KG1 (cell line): ENCODE measurements around the gene AFF2.
"Not testable (repeated sequence)": the region's sequence is repeated elsewhere in the genome, so short reads cannot be mapped to it uniquely, and the experiment has no call there.

Experiments
- DNase-seq: peaks from one replicate; lab custom pipeline; 2025; lab: John Stamatoyannopoulos, UW

AFF2 gene

DNA sequence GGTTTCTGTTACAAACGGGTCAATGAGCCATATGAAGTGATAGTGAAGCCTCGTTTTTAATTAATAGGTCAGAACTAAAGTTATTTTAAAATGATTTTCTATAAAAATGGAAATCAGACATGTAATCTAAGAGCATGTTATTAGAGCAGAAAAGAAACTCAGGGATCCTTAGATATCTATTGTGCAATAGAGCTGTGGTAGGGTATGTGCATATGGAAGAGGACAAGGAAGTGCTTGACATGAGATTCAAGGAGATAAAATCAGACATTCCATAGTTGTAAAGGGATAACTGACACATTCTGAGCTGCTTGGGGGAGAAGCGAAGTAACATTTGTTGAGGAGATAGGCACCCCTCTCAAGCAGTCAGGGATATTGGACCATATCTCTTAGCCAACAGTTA is 143.0 kb downstream of the AFF2 start:
- no peak for DNase-seq

DNA sequence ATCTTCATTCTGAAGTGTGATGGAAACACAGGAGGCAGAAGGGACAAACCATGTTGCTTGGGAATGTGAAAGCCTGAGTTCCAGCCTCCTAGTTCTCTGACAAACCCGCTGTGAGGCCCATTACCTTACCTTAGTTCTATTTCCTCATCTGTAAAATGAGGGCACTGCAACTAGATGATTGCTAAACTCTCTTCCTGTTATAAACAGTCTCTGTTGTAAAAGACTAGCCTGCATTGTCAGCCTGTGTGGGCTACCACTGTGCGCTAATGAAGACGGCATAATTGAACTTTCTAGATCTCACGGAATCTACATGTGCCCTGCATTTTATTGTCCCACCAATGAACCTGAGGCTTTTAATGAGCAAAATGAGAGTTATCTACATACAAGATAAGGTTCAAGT is 147.2 kb downstream of the AFF2 start:
- no peak for DNase-seq

DNA sequence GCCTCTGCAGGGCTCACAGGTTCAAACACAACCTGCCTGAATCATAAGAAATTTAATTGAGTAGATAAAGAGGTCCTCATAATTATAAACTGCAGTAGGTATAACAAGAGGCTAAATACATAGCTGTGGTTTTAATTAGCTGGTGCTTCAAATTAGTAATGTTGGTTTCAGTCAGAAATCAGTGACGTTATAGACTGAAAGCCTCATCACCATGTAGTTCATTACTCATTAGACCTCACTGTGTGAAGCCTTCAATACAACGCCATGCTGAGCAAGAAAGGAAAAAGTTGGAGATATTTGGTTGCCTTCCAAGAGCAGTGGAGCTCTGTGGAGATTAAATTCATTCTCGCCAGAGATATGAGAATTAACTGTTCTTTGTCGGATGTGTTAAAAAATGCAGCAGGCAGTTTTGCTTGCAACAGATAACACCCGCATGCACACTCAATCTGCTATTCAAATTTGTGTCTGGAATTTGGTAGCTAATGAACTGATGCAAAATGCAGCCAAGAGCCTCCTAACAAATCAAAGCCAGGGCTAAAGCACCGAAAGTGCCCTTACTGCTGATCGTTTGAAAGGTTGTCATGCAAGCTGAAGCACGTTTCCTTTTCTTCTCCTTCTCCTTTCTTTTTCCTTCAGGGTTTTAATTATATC is 148.9 kb downstream of the AFF2 start:
- no peak for DNase-seq

DNA sequence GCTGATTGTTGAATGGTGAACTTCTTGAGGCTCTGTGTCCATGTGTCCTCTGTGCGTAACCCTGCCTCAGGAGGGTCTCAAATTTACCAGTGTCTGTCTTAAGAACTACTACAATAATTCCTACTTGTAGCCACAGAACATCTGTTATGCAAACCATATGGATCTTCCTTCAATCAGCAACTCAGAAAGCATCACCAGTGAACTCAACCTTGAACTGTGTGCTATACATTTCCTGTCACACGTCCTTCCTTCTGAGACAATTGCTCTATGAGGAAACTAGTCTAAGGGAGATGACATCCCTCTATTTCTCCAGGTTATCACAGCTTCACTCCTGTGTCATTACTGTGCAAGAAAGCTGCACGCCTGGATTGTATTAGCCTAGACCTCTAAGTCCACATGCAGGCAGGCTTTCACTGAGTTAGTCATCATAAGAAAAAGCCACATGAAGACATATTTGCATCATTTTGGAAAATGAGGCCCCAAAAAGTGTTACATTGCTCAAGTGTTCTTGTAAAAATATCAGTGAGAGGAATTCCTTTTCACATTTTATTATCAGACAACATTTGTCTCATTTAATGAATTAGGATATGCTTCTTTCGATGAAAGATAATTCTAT is 157.8 kb downstream of the AFF2 start:
- DNase-seq = no peak

DNA sequence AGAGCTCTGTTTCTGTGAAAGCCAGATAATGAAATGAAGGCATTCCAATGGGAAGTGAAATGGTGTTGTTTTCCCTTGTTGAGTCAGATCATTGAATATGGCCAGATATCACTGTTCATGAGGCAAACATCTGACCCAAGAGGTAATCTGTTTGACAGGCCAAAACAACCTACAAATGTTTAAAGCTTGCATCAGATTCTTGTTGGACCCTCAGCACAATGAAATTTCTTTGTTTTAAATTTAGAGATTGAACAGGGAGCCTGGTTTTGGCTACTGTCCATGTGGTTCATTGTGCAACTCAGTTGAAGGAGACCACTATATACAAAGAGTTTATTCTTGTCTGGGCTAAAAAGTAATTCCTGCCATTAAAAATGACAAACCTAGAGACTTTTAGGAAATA is 159.1 kb downstream of the AFF2 start:
- DNase-seq = no peak

DNA sequence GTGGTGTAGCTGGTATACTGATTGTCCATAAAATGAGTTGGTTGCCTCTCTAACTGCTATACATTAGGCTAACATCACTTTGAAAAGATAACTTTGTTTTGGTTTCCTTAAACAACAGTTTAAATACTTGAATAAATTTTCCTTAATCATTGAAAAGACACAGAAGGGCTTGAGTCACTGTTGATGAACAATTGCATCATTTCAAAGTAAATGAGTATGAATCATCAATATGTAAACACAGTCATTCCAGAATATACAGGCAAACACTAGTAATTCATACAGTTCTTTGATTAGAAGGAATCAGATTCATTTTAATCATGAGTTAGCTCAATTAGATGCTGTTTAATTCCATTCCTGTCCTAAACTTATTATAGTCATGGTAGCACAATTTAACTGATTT is 160.6 kb downstream of the AFF2 start:
- DNase-seq = no peak

DNA sequence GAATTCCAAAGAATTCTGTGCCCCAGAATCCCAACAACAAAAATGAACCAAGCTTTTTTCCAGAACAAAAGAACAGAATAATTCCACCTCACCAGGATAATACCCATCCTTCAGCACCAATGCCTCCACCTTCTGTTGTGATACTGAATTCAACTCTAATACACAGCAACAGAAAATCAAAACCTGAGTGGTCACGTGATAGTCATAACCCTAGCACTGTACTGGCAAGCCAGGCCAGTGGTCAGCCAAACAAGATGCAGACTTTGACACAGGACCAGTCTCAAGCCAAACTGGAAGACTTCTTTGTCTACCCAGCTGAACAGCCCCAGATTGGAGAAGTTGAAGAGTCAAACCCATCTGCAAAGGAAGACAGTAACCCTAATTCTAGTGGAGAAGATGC is 161.6 kb downstream of the AFF2 start:
- DNase-seq = no peak

DNA sequence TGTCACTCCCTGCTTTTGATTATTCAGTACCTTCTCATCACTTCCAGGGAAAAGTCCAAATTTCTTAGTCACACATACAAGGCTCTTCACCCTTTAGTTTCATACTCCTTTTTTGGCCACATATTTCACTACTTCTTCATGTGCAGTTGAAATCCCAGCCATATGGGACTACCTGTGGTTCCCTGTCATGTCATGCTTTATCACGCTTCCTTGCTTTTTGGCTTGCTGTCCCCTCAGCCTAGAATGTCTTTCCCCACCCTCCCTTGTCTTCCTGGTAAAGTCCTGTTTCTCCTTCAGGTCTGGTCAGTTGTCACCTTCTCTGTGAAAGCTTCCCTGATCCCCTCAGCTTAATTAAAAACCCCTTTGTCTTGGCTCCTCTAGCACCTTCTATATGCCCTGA is 163.8 kb downstream of the AFF2 start:
- DNase-seq = no peak

DNA sequence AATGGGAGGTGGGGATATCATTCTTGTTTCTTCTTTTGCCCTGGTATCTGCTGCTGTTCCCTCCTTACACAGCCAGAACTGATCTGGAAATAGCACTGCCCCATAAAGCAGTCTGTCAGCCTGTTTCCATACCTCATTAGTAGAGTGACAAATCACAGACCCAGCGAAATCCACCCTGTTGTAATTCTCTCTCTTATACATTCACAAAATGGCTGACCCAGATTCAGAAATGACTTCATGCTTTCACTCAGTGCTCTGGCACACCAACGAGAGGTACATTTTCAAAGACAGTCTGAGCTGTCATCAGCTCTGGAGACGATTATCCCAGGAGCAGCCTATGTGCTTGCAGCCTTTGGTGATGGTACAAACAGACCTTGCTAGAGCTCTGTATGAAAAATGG is 164.6 kb downstream of the AFF2 start:
- DNase-seq = no peak

DNA sequence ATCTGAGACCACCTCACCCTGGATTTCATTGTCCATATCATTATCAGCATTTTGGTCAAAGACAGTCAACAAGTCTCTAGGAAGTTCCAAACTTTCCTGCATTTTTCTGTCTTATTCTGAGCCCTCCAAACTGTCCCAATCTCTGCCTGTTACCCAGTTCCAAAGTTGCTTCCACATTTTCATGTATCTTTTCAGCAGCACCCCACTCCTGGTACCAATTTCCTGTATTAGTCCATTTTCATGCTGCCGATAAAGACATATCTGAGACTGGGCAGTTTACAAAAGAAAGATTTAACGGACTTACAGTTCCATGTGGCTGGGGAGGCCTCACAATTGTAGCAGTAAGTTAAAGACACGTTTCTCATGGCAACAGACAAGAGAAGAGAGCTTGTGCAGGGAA is 168.8 kb downstream of the AFF2 start:
- not testable (repeated sequence) for DNase-seq

DNA sequence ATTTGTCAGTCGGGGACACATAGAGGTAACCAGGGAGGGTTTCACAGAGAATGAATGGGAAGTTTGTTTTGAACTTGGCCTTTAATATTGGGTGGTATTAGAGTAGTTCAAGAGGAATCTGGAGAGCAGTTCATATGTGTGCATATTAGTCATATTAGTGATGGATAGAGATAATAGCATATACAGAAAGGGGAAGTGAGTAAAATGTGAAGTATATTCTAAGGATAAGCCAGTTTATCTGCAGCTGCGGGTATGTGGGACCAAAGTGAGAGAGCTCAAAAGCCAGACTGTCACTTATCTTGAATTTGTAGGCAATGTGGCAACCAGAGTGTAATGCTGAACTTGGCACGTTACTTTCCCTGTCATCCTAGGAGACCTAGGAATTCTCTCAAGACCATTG is 169.9 kb downstream of the AFF2 start:
- DNase-seq = no peak

DNA sequence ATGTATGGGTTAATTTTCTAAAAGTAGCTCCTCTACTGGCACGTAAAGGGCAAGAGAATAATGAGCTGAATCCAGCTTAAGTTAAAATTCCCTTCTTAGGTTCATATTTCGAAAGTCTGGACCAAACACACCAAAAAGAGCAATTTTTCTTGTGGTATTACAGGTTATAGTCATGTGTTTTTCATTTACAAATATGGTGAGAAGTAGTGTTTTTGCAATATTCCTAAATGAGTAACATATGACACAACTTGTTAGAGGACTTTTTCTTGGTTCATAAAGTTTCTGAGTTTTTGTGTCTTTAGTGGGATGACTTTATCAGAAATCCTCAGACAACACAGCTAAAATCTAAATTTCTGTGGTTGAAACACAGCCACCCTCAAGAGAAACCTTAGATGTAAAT is 172.1 kb downstream of the AFF2 start:
- DNase-seq = no peak

DNA sequence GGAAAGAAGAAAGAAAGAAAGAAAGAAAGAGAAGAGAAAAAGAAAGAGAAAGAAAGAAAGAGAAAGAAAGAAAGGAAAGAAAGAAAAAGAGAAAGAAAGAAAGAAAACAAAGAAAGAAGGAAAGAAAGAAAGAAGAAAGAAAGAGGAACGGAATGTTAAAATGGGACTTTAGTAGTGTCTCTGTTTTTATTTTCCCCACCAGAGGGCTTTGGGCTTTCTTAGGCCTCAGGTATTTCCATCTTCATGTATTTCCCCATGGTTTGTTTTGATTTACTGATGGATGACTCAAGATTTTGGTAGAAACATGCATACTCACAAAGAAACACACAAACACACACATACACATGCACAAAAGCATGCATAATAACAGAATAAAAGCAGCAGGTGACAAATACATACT is 181.2 kb downstream of the AFF2 start:
- no peak for DNase-seq

DNA sequence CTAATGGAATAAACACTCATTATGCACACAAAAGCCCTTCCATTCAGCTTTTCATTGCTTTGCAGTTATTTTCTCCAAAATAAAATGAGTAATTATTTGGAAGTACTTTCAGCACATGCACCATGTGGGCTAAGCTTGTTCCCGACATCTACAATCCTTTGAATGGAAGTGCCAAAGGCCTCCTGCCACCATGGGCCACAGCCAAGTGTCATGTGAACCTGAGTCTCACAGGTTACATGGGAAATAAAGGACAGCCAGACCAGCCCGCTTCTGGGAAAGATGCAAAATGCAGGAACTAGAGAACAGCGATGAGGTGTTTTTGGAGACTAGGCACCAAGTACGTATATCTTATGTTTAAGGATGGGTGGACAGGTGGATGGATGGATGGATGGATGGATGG is 181.8 kb downstream of the AFF2 start:
- DNase-seq = no peak

DNA sequence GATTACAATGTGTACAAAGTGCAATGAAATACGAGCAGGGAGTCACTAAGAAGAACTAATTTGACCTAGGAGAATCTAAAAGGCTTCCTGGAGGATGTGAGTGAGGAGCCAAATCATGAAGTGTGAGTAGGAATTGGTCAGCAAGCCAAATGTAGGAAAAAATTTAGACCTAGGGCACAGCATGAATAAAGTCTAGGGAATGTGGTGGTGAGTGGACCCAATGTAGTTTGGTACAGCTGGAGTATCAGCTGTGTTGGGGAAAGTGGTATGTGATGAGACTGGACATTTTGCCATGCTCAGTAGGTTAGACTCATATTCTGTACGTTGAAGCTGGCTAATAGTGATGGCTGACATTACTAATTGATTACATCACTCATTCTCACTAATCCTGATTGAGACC is 191.0 kb downstream of the AFF2 start:
- DNase-seq = no peak

DNA sequence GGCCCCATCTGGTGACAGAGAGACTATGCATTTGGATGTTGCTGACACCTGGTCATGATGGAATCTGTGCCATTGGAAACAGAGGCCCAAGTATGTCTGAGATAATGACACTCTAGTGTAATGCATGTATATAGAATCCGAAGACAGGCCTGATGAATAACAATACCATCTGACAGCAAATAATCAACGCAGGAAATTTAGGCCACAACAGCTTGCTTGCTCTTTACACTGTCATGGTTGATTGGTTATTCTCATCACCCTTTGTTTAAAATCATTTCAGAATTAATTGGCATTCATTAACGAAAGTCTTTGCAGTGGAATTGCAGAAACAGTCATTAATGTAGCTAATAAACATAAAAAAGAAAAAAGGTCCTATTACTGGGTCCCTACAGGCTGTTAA is 194.8 kb downstream of the AFF2 start:
- DNase-seq = no peak

DNA sequence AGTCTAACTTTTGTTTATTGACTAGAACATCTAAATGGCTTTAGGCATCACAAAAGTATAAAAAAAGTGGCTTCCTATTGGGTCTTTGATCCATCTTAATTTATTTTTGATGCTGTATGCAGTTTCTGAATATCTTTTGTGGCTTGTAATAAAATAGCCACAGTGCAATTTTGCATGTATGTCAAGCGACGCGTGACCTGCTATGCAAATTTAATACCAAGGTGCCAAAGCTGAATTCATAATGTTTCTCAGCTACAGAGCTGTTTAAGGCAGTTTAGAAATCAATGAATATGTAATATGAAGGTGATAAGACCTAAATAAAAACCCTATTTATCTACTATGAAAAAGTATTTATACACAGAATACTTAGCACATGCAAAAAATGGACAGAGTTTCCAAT is 197.8 kb downstream of the AFF2 start:
- no peak for DNase-seq

DNA sequence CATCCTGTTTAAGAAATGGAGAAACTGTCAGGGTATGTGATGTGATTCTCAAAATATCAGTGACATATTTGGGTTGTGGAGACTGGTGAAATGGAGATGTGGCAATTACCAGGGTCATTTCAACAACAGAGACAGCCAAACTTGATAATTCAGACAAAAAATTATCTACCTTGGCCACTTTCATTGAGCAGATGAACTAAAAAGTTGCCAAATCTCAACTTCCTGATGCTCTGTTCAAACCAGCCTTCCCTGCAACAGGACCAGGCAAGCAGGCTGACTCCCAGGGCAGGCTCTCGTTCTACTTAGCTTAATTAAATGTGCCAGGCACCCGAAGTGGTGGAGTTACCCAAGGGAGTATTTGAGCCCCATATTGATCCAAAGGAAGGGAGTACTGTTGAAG is 199.6 kb downstream of the AFF2 start:
- DNase-seq = no peak

DNA sequence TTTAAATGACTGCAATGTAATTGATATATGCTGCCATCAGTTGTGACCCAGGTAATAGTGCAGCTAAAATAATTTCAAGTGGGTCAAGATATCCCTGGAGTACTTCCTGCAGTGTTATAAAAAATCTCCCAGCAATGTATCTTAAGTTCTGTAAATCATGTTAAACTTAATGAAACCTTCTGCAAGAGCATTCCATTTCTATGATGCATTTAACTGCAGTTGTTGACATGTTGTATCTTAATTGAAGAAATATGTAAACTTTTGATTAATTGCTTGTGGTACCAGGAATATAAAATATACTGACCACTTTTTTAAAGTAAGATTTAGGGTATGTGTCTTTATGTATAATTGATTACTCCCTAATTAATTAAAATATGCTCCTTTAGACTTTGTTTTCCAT is 213.6 kb downstream of the AFF2 start:
- no peak for DNase-seq

DNA sequence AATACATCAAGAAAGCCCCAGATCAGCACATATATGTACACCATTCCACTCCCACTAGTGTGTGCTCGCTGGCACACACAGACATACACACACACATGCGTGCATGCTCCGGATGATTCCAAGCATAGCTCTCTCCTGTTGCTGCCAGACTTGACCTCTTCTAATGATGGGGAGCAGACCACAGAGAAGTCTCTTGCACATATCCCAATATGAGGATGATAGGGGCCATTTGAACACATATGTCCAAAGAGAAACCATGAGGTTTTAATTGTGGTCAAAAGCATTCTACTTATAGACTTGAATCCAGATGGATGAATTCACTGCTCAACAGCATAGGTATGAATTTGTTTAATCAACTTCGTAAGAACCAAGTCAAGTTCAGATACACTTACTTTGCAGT is 214.9 kb downstream of the AFF2 start:
- no peak for DNase-seq

DNA sequence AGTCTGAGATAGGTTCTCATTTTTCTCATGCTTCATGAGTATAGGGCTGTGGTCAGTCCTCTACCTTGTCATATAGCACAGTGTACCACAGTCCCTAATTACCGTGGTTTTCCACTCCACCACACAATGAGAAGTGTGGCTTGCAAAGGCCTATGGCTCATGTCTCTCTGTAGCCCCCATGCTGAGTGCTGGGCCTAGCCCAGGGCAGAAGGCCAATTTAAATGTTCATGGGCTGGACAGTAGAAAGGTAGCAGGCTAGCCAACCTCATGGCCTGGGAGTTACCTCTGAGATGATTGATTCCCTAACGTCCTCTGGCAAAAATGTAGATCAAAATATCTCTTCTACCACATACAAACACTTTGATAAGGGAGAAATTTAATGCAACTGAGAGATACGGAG is 222.5 kb downstream of the AFF2 start:
- no peak for DNase-seq

DNA sequence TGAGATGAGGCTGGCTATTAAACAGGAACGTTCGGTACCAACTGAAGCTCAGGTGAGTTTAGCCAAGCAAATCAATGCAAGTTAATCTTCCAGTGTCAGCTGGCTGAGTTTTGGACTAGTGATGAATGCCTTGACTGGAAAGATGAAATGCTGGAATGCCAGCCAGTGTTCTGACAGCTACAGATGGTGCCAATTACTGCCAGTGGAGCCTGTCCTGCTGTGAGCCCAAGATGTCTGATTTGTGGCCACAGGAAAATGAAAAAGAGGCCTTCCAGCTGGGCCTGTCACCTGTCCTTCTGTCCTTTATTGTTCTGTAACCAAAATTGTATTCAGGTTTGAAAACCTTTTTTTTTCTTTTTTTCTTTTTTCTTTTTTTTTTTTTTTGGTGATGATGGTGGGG is 223.1 kb downstream of the AFF2 start:
- DNase-seq = no peak

DNA sequence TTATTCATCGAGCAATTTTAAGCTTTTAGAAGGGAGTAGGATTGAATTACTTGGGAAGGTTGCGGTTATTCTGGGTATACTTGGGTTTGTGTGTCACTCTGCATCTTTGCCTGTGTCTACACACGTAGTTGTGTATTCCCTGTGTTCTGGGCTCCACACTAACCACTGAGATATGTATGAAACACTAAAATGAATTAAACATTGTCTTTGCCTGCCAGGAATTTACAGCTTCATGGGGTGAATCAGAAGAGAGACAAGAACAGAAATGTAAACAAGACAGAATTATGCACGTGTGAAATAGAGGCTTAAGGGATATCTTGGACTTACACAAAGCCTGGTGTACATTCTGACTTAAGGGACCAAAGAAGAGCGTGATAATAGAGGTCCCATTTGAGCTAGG is 228.5 kb downstream of the AFF2 start:
- no peak for DNase-seq

DNA sequence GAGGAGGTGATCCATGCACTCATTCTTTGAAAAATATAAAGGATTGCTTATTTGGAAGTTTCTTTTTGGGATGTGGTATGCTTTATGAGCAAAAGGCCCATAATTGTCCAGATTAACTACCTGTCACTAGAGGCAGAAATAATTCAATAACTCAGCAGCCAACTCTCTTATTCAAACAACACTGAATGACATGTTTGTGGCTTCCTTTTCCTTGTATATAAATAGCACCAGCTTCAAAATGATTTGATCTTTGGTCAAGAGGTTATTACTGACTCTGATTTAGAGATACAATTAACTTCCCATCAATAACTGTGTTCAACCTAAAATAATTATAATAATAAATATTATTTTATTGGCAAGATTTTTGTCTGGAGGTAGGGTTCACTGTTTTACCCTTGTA is 232.3 kb downstream of the AFF2 start:
- no peak for DNase-seq
